Hematopoietic multipotent progenitor cell (in vitro differentiated cells): ENCODE data around the gene THRB. TPM values are rescaled to one million over a fixed set of nuclear protein-coding genes. Genes with fewer than 3 reads are reported as not detected.
A peak's percentile ranks its signal among the peaks of the same experiment; 100 is the strongest.

Source experiments
- DNase-seq, 3 donors: peaks; one replicate each; pipeline ENCODE4 v3.0.0-alpha.2; 2011 to 2015; ENCODE audit warnings: low read depth in 2 of 3, low spot score in 2 of 3
- total RNA-seq: library from RNA; depleted of rRNA; stranded (reverse); fragments of >200 nt; gene quantifications from one replicate; pipeline ENCODE4 v1.2.3, GENCODE V29; 2012

THRB gene
- total RNA-seq, 1 donor: 5.7 TPM

DNA sequence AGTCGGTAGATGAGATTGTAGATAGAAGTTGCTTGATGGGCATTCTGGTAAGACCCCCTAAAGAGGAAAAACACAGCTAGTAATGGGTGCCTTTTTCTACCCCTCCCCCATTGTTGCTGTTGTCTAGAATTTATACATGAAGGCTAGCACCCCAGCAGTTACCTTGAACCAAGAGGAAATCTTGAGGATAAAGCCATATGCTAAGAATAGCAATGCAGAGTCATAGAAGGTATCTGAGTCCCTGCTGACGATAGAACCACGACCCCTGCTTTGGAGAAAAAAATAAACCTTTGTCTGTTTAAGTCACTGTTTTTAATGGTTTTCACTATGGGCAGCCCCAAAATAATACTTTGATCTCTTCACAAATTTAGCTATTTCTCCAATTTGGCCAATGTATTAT is 162.6 kb downstream of the THRB start:
- DNase-seq: no peak

DNA sequence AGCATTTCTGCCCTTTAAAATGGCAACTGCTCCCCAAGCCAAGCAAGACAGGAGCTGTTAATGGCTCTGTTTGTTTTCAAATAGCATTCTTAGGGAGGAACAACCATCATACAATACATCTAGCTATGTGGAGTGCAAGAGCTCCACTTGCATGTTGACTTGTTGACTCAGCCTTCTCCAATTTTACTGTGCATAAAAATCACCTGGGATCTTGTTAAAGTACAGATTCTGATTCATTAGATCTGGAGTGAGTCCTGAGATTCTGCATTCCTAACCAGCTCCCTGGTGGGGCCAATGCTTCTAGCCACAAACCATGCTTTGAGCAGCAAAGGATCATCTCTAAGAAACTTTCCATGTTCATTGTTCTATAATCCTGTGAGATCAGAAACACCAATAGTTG is 171.4 kb downstream of the THRB start:
- DNase-seq: no peak

- DNase-seq: no peak
Observed at GRCh38 chr3:24320601-24321000, 174.0 kb downstream of the THRB start.

GRCh38 chr3:24318677-24319287 is 175.9 kb downstream of the THRB start:
- DNase-seq: no peak

GRCh38 chr3:24316887-24317383 is 177.7 kb downstream of the THRB start:
- DNase-seq: no peak

- no peak for DNase-seq
Observed at GRCh38 chr3:24315971-24316370, 178.7 kb downstream of the THRB start.

DNA sequence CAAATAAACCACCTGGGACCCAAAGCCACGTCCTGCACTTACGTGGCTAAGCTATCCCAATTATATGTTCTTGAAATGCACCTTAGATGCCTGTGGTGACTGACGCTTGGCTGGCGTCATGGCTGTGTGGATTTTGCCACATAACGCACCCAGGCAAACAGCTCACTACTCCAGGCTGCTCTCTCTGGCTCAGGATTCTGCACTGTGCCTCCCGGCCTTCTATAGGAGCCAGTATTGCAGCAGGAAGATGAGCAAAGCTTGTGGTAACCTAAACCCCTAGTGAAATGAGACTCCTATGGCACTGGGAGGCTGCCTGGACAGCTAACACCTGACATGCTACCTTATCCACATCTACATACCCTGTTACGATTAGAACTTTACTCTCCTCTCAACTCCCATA is 179.3 kb downstream of the THRB start:
- no peak for DNase-seq

DNA sequence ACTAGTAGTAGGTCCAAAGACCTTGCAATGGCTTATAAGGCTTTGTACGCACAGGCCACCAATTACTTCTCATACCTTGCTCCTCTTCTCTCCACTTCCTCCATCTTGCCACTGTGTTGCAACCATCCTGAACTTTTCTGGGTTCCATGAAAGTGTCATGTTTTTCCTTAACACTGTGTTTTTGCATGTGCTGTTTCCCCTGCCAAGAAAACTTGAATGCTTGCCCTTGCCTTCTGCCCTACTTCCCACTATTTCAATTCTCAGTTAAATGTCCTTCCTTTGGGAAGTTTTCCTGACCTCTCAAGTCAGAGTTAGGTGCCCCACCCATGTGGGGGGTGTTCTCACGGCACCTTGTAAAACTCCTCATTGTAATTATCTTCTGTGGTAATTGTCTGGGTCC is 182.8 kb downstream of the THRB start:
- no peak for DNase-seq

DNA sequence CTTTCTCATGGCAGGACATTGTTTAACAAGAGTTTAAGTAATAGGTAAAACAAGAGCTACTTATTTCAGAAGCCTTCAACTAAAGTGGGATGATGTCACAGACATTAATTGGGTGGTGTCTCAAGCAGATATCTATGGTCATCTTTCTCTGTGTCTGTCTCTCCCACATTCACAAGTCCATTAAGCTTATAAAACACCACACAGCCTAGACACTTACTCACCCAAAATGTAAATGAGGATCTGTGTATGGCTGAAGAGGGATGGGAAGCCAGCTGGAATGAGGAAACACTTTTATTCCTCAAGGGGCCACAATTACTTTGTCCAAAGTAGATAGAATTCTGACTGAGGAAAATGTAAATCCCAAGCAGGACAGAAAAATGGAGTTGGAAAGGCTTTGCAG is 183.8 kb downstream of the THRB start:
- DNase-seq: no peak

GRCh38 chr3:24306518-24306917 is 188.1 kb downstream of the THRB start:
- DNase-seq: no peak

DNA sequence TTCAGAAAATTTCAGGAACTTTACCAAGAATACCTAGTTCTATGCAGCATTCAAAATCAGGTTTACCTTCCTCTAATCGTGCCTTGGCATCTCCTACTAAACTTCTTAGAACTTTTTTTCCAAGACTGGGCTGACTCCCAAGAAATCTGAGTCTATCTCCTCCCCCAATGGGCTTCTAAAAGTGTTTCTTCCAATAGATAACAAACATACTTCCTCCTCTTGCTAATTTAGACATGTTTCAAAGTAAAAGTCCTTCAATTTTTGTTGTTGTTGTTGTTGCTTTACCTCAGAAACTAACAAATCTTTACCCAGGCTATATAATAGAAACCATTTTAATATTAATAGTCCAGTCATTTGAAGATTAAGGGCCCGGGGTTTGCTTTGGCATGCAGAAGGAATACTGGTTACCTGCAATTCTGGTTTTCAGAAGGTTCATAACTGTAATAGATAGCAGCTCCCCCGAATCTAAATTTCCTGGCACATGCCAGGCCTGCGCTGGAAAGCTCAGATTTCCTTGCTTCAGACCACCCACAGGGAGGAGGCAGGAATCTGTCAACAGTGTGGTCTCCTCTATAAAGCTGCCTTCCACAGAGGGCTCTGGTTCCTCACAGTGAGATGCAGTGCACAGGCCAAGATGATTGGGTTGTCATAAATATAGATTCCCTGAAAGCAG is 188.7 kb downstream of the THRB start:
- DNase-seq: peak in 1 of 3 donors; percentile 12

DNA sequence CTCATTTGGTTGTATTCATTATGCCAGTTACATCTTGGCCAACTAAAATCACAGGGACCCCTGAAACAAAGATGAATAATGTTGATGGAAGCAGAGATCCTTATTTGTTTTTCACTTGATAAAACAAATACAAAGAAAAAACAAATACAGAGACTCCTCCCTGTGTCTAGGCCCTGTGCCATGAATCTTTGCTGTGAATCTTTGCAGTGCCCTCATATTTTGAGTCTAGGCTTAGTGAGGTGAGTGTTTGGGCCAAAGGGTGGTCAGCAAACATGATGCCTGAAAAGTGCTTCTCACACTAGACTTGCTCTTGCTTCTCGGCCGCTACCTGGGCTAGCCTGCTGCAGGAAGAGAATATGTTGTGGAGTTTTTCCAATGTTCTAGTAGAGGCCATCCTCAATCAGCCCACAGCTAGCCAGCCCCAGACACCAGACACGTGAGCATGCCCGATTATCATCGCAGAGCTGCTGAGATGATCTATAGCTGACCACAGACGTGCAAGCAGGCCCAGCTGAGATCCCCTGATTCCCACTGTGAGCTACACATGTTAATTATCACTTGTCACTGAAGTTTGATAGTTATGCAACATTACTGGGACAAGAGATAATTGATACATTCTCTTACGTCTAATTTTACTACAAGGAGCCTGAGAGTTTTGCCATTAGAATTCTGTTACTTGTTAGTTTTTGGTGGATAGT is 191.4 kb downstream of the THRB start:
- DNase-seq: no peak

DNA sequence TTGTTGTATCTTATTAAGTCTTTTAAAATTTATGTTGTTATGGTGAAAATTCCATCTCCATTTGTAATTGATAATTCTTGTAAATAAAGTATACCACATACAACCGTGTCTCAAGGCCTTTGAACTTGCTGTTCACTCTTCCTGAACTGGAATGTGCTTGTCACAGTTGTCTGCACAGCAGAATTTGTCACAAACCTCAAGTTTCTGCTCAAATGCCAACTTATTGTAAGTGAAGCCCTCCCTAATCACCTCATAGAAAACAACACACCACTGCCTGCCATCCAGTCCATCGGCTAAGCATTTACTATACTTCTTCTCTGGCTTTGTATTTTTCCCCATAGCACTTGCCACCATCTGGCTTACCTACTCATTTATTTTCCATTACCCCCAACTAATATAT is 192.3 kb downstream of the THRB start:
- DNase-seq: no peak

GRCh38 chr3:24300949-24301348 is 193.7 kb downstream of the THRB start:
- DNase-seq: no peak

DNA sequence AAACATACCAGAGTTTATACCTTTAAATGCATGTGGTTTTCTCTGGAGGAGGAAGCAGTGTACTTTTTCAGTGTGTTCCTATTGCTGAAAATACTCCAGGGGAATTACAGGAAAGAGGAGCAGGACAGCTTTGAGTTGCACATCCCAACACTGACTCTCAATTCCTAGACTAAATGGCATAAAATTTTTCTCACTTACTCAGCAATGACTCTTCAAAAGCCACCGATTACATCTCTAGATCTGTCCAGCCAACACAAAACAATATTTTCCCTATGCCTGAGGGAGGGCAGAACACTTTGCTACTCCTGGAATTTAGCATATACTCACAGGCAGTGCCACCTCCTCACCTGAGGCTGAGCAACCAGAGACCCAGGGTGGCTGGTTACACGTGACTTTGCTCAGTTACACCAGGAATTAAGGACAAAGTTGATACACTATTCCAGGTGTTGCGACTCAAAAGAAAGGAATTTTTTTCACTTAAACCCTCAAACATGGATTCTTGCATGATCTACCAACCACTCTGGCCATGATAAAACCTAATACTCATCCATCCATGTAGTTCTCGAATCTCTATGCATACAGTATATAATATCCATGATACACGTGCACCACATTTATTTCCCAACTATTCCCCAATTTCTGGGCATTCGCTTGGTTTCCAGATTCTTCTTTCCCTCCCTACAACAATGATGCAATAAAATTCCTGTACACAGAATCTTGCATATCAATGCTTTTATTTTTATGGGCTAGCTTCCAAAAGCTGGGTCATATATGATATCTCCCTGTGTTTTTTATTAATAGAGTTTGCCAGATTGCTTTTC is 194.6 kb downstream of the THRB start:
- DNase-seq: peak in 1 of 3 donors; percentile 7

DNA sequence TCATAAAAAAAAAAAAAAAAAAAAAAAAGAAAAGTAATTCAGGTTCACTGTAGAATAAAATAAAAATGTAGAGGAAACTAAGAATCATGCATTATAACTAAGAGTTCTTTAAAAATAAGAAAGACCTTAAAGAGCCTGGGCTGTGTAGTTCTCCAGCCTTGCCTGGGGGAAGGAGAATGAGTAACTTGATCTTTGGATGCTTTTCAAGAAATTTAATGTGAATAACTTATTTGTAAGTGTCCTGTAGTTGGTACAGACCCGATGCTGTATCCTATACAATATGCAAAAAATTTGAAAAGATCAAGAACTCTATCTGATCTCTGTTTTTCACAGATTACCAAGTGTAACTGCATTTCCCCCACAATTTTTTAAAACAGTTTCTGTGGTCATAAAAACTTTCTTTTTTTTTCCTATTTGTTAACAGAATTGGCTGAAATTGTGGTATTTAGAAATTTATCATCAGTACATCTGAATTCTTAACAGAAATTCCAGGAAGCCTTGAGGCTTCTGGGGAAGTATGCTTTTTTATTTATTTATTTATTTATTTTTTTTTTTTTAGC is 195.3 kb downstream of the THRB start:
- DNase-seq: peak in 2 of 3 donors; percentile 28 to 62

DNA sequence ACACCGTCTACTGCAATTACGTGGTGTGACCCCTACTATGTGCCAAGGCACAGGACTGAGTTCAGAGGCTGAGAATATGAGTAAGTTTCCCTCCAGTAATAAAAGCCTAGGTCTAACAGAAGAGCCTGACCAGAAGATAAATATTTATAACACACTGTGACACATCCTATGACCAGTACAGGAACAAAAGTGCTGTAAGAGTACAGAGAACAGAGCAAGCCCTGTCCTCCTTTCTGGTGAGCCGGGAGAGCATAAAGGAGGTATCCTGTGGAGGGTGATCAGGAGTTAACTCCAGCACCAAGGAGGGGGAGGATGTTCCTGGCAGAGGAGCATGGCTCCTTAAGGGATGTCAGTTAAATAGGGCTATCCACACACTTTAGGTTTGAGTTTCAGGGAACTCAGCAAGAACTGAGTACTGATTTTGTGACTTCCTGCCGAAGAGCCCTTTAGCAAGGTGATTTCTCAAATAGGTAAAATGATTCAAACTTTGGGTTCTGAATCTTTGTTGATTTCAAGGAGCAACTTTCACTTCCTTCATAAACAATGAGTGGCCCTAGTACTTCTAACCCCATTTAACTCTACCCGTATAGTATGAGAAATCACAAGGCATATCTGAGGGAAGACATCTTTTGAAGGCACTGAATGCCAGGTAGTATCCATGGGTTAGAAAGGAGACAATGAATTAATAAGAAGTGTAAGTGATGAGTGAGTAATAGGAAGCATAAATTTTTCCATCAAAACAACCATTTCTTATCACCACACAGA is 198.0 kb downstream of the THRB start:
- DNase-seq: no peak

DNA sequence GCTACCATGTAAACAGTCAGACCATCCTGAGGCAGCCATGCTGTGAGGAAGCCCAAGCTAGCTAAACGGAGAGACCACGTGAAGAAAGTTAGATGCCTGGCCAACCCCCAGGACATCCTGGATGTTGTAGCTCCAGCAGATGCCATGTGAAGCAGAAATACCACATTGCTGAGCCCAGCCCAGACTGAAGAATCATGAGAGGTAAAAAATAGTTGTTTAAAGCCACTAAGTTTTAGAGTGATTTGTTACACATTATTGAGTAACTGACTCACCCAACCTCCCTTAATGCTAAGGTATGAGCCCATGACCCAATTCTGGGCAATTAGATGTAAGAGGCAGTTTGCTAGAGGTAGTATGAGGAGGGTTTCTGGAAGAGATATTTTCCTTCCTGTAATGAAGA is 200.5 kb downstream of the THRB start:
- DNase-seq: no peak

DNA sequence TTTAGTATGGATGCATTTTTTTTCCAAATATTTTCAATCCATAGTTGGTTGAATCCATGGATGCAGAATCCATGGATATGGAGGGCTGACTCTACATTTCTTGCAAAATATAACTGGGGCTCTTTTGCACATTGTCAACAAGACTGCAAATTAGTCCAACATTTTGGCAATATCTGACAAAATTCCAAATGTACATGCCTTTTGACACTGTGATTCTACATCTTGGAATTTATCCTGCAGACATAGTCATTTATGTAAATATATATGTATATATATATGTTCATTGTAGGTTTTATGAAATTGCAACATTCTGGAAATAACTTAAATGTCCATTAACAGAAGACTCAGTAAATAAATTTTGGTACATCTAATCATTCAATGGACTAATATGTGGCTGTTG is 203.0 kb downstream of the THRB start:
- no peak for DNase-seq

GRCh38 chr3:24290596-24290995 is 204.1 kb downstream of the THRB start:
- no peak for DNase-seq
